ENCODE results near the gene NRCAM. TPM values are rescaled to one million over a fixed set of nuclear protein-coding genes. Genes with fewer than 3 reads are reported as not detected.
A peak's percentile ranks its signal among the peaks of the same experiment; 100 is the strongest.
"Not testable (repeated sequence)": the region's sequence is repeated elsewhere in the genome, so short reads cannot be mapped to it uniquely, and the experiment has no call there.

Gene NRCAM
- total and polyA plus RNA-seq, 3 experiments from 2014 or later: 0.27 to 1.1 (median 0.74) TPM

GRCh38 chr7:108360058-108360800 lies 96.0 kb downstream of the NRCAM start:
- ChIA-PET CTCF (no interaction called here), POLR2A (no interaction called here)
- no peak overlapping the region for H3K4me3 ChIP-seq (ENCODE audit: low read length)
- Mint-ChIP-seq H3K9me3 (peaks cover 0 to 3% (median 0%) of the 10 kb centered on the region in 5 donors), H3K4me1 (no peaks in the 10 kb centered on the region), H3K4me3 (no peak overlapping the region), H3K27ac (no peak overlapping the region), H3K36me3 (no peaks in the 10 kb centered on the region), H3K27me3 (peaks cover 4 to 7% of the 10 kb centered on the region in 2 donors)
- H3K36me3 ChIP-seq (ENCODE audit: insufficient read depth, low read length): no peaks in the 10 kb centered on the region
- no peaks in the 10 kb centered on the region for H3K9me3 ChIP-seq (ENCODE audit: low read length)
- H3K27me3 ChIP-seq (ENCODE audit: insufficient read depth, low read length, poor library complexity, severe bottlenecking): no peaks in the 10 kb centered on the region
- no peaks in the 10 kb centered on the region for H3K4me1 ChIP-seq (ENCODE audit: insufficient read depth, low read length)
- DNase-seq: no peak
- H3K27ac ChIP-seq (ENCODE audit: low read depth, low read length): no peak overlapping the region

GRCh38 chr7:108358553-108358952 lies 97.7 kb downstream of the NRCAM start:
- POLR2A ChIA-PET: no interaction called here
- DNase-seq: no peak
- Histone ChIP-seq H3K4me3 (ENCODE audit: low read length) (no peak overlapping the region), H3K27ac (ENCODE audit: low read depth, low read length) (no peak overlapping the region), H3K4me1 (ENCODE audit: insufficient read depth, low read length) (no peaks in the 10 kb centered on the region), H3K36me3 (ENCODE audit: insufficient read depth, low read length) (no peaks in the 10 kb centered on the region), H3K9me3 (ENCODE audit: low read length) (no peaks in the 10 kb centered on the region), H3K27me3 (ENCODE audit: insufficient read depth, low read length, poor library complexity, severe bottlenecking) (no peaks in the 10 kb centered on the region)
- Mint-ChIP-seq H3K27ac (no peak overlapping the region), H3K36me3 (no peaks in the 10 kb centered on the region), H3K27me3 (peaks cover 3 to 7% of the 10 kb centered on the region in 2 donors), H3K4me1 (no peaks in the 10 kb centered on the region), H3K9me3 (peaks cover 0 to 3% (median 0%) of the 10 kb centered on the region in 5 donors), H3K4me3 (no peak overlapping the region)
- CTCF ChIA-PET: no interaction called here

GRCh38 chr7:108351729-108352131 lies 104.5 kb downstream of the NRCAM start:
- ChIA-PET POLR2A (no interaction called here), CTCF (no interaction called here)
- no peaks in the 10 kb centered on the region for H3K27me3 ChIP-seq (ENCODE audit: insufficient read depth, low read length, poor library complexity, severe bottlenecking)

GRCh38 chr7:108348913-108349312 lies 107.3 kb downstream of the NRCAM start:
- Histone ChIP-seq H3K36me3 (ENCODE audit: insufficient read depth, low read length) (no peaks in the 10 kb centered on the region), H3K4me1 (ENCODE audit: insufficient read depth, low read length) (no peaks in the 10 kb centered on the region), H3K27ac (ENCODE audit: low read depth, low read length) (no peak overlapping the region), H3K9me3 (ENCODE audit: low read length) (no peaks in the 10 kb centered on the region), H3K27me3 (ENCODE audit: insufficient read depth, low read length, poor library complexity, severe bottlenecking) (no peaks in the 10 kb centered on the region), H3K4me3 (ENCODE audit: low read length) (no peak overlapping the region)
- no peaks in the 10 kb centered on the region for H3K9me3 Mint-ChIP-seq
- peaks cover 0 to 4% of the 10 kb centered on the region in 2 donors for H3K27me3 Mint-ChIP-seq
- no peak overlapping the region for H3K27ac Mint-ChIP-seq
- H3K4me3 Mint-ChIP-seq: no peak overlapping the region
- ChIA-PET POLR2A (no interaction called here), CTCF (no interaction called here)
- no peak for DNase-seq
- no peaks in the 10 kb centered on the region for H3K36me3 Mint-ChIP-seq
- H3K4me1 Mint-ChIP-seq: no peaks in the 10 kb centered on the region

More at GRCh38 chr7:108351729-108352131, 104.5 kb downstream of the NRCAM start:
- Mint-ChIP-seq H3K36me3 (no peaks in the 10 kb centered on the region), H3K9me3 (no peaks in the 10 kb centered on the region), H3K4me1 (no peaks in the 10 kb centered on the region), H3K4me3 (no peak overlapping the region), H3K27me3 (peaks cover 4% of the 10 kb centered on the region in 2 donors), H3K27ac (no peak overlapping the region)
- Histone ChIP-seq H3K9me3 (ENCODE audit: low read length) (no peaks in the 10 kb centered on the region), H3K4me1 (ENCODE audit: insufficient read depth, low read length) (no peaks in the 10 kb centered on the region), H3K36me3 (ENCODE audit: insufficient read depth, low read length) (no peaks in the 10 kb centered on the region), H3K27ac (ENCODE audit: low read depth, low read length) (no peak overlapping the region), H3K4me3 (ENCODE audit: low read length) (no peak overlapping the region)
- no peak for DNase-seq

- Mint-ChIP-seq H3K4me1 (no peaks in the 10 kb centered on the region), H3K36me3 (no peaks in the 10 kb centered on the region), H3K27ac (no peak overlapping the region), H3K27me3 (peaks cover 0 to 5% of the 10 kb centered on the region in 2 donors), H3K9me3 (no peaks in the 10 kb centered on the region), H3K4me3 (no peak overlapping the region)
- DNase-seq: no peak
- no peaks in the 10 kb centered on the region for H3K36me3 ChIP-seq (ENCODE audit: insufficient read depth, low read length)
- no peaks in the 10 kb centered on the region for H3K4me1 ChIP-seq (ENCODE audit: insufficient read depth, low read length)
- no peak overlapping the region for H3K27ac ChIP-seq (ENCODE audit: low read depth, low read length)
- no peak overlapping the region for H3K4me3 ChIP-seq (ENCODE audit: low read length)
- no peaks in the 10 kb centered on the region for H3K9me3 ChIP-seq (ENCODE audit: low read length)
- H3K27me3 ChIP-seq (ENCODE audit: insufficient read depth, low read length, poor library complexity, severe bottlenecking): no peaks in the 10 kb centered on the region
- CTCF ChIA-PET: no interaction called here
- POLR2A ChIA-PET: no interaction called here
Observed at GRCh38 chr7:108347616-108348015, 108.6 kb downstream of the NRCAM start.

GRCh38 chr7:108345710-108346336 lies 110.4 kb downstream of the NRCAM start:
- ChIA-PET POLR2A (no interaction called here), CTCF (no interaction called here)
- Histone ChIP-seq H3K9me3 (ENCODE audit: low read length) (no peaks in the 10 kb centered on the region), H3K36me3 (ENCODE audit: insufficient read depth, low read length) (no peaks in the 10 kb centered on the region), H3K27ac (ENCODE audit: low read depth, low read length) (no peak overlapping the region), H3K27me3 (ENCODE audit: insufficient read depth, low read length, poor library complexity, severe bottlenecking) (no peaks in the 10 kb centered on the region), H3K4me1 (ENCODE audit: insufficient read depth, low read length) (no peaks in the 10 kb centered on the region), H3K4me3 (ENCODE audit: low read length) (no peak overlapping the region)
- DNase-seq: no peak
- Mint-ChIP-seq H3K27me3 (peaks cover 0 to 5% of the 10 kb centered on the region in 2 donors), H3K27ac (no peak overlapping the region), H3K4me3 (no peak overlapping the region), H3K9me3 (no peaks in the 10 kb centered on the region), H3K4me1 (no peaks in the 10 kb centered on the region), H3K36me3 (no peaks in the 10 kb centered on the region)

GRCh38 chr7:108340856-108341411 lies 115.3 kb downstream of the NRCAM start:
- H3K27me3 ChIP-seq (ENCODE audit: insufficient read depth, low read length, poor library complexity, severe bottlenecking): no peaks in the 10 kb centered on the region
- no peak overlapping the region for H3K4me3 Mint-ChIP-seq
- ChIA-PET CTCF (no interaction called here), POLR2A (no interaction called here)
- no peak overlapping the region for H3K4me3 ChIP-seq (ENCODE audit: low read length)
- H3K4me1 Mint-ChIP-seq: no peaks in the 10 kb centered on the region
- H3K36me3 ChIP-seq (ENCODE audit: insufficient read depth, low read length): no peaks in the 10 kb centered on the region
- no peak overlapping the region for H3K27ac Mint-ChIP-seq
- H3K9me3 ChIP-seq (ENCODE audit: low read length): no peaks in the 10 kb centered on the region
- no peak overlapping the region for H3K27ac ChIP-seq (ENCODE audit: low read depth, low read length)
- no peak for DNase-seq
- peaks cover 0 to 3% of the 10 kb centered on the region in 2 donors for H3K27me3 Mint-ChIP-seq
- no peaks in the 10 kb centered on the region for H3K36me3 Mint-ChIP-seq
- H3K9me3 Mint-ChIP-seq: no peaks in the 10 kb centered on the region
- H3K4me1 ChIP-seq (ENCODE audit: insufficient read depth, low read length): no peaks in the 10 kb centered on the region

GRCh38 chr7:108340406-108340805 lies 115.8 kb downstream of the NRCAM start:
- H3K27ac ChIP-seq (ENCODE audit: low read depth, low read length); POLR2A ChIA-PET; H3K4me1 ChIP-seq (ENCODE audit: insufficient read depth, low read length); H3K36me3 Mint-ChIP-seq; H3K27me3 ChIP-seq (ENCODE audit: insufficient read depth, low read length, poor library complexity, severe bottlenecking); H3K4me3 ChIP-seq (ENCODE audit: low read length); H3K9me3 Mint-ChIP-seq; DNase-seq; H3K27me3 Mint-ChIP-seq; CTCF ChIA-PET; H3K36me3 ChIP-seq (ENCODE audit: insufficient read depth, low read length); H3K4me1 Mint-ChIP-seq; H3K4me3 Mint-ChIP-seq; H3K9me3 ChIP-seq (ENCODE audit: low read length): not testable (repeated sequence)
- H3K27ac Mint-ChIP-seq: peak overlapping the region in 1 of 8 donors; percentile 91

All from CD8-positive, alpha-beta memory T cell (primary cell).